ENCODE data around the gene FBXL15.
A peak's percentile ranks its signal among the peaks of the same experiment; 100 is the strongest.

The FBXL15 gene

GRCh38 chr10:102398172-102399020 lies 22.2 kb upstream of the FBXL15 start:
- DNase-seq (ENCODE audit: low read depth in 2 of 2): no peak

GRCh38 chr10:102399217-102400021 lies 21.2 kb upstream of the FBXL15 start:
- DNase-seq (ENCODE audit: low read depth in 2 of 2): peak; percentile 67 to 70

GRCh38 chr10:102400076-102400475 lies 20.6 kb upstream of the FBXL15 start:
- no peak for DNase-seq (ENCODE audit: low read depth in 2 of 2)

GRCh38 chr10:102400598-102401341 lies 19.9 kb upstream of the FBXL15 start:
- DNase-seq (ENCODE audit: low read depth in 2 of 2): no peak

- no peak for DNase-seq (ENCODE audit: low read depth in 2 of 2)
Observed at GRCh38 chr10:102401342-102401654, 19.3 kb upstream of the FBXL15 start.

GRCh38 chr10:102401735-102402511 lies 18.7 kb upstream of the FBXL15 start:
- no peak for DNase-seq (ENCODE audit: low read depth in 2 of 2)

- DNase-seq (ENCODE audit: low read depth in 2 of 2): no peak
Observed at GRCh38 chr10:102402512-102402896, 18.1 kb upstream of the FBXL15 start.

GRCh38 chr10:102403115-102403514 lies 17.5 kb upstream of the FBXL15 start:
- no peak for DNase-seq (ENCODE audit: low read depth in 2 of 2)

- DNase-seq (ENCODE audit: low read depth in 2 of 2): no peak
Observed at GRCh38 chr10:102404361-102405107, 16.1 kb upstream of the FBXL15 start.

- no peak for DNase-seq (ENCODE audit: low read depth in 2 of 2)
Observed at GRCh38 chr10:102405108-102405571, 15.5 kb upstream of the FBXL15 start.

- DNase-seq (ENCODE audit: low read depth in 2 of 2): no peak
Observed at GRCh38 chr10:102405632-102406031, 15.0 kb upstream of the FBXL15 start.

- DNase-seq (ENCODE audit: low read depth in 2 of 2): no peak
Observed at GRCh38 chr10:102406815-102407214, 13.8 kb upstream of the FBXL15 start.

- DNase-seq (ENCODE audit: low read depth in 2 of 2): no peak
Observed at GRCh38 chr10:102407425-102408130, 13.1 kb upstream of the FBXL15 start.

GRCh38 chr10:102408131-102408727 lies 12.4 kb upstream of the FBXL15 start:
- no peak for DNase-seq (ENCODE audit: low read depth in 2 of 2)

GRCh38 chr10:102408728-102409603 lies 11.7 kb upstream of the FBXL15 start:
- DNase-seq (ENCODE audit: low read depth in 2 of 2): peak; percentile 63 to 65

- DNase-seq (ENCODE audit: low read depth in 2 of 2): no peak
Observed at GRCh38 chr10:102409604-102410428, 10.8 kb upstream of the FBXL15 start.

- peak; percentile 35 to 39 for DNase-seq (ENCODE audit: low read depth in 2 of 2)
Observed at GRCh38 chr10:102410429-102411073, 10.1 kb upstream of the FBXL15 start.
